Adipose tissue (tissue), 3 donors: ENCODE data around the gene ARHGAP26. TPM values are rescaled to one million over a fixed set of nuclear protein-coding genes. Genes with fewer than 3 reads are reported as not detected.

Experiments
- H3K27ac ChIP-seq: one replicate; pipeline ENCODE4 v1.5.1; 2013; ENCODE audit warnings: low read depth, low read length
- WGBS, 3 donors: extraction: QIAGEN DNeasy Blood & Tissue Kit; methylation state at CpG; one replicate each; pipeline ENCODE4 v1.1.7; 2013; 5-methylcytosine and 5-hydroxymethylcytosine counted together
- polyA plus RNA-seq, 3 donors: library from polyadenylated mRNA; stranded (reverse); fragments of 200-250 nt; gene quantifications; one replicate each; pipeline ENCODE4 v1.2.3, GENCODE V29; 2013
- donor health status: healthy with polysubstance abuse.
- donor health status: Bipolar disorder and iron deficiency.
- donor health status: healthy.

The ARHGAP26 gene
- polyA plus RNA-seq, 3 donors = 2.3 to 8.3 (median 6.5) TPM

- H3K27ac ChIP-seq = no peak overlapping the region
- WGBS, 3 donors = 71 to 85% (median 74%) methylated on average over 6 of the region's 6 CpGs
These were observed 361.8 kb downstream of the ARHGAP26 start for GRCh38 chr5:143131972-143132371.

- WGBS, 3 donors = 86 to 100% (median 90%) methylated on average over 1 of the region's 1 CpG
- H3K27ac ChIP-seq = no peak overlapping the region
These were observed 362.6 kb downstream of the ARHGAP26 start for GRCh38 chr5:143132739-143133138.

- H3K27ac ChIP-seq = no peak overlapping the region
- WGBS, 3 donors = 74 to 80% (median 79%) methylated on average over 11 of the region's 11 CpGs
These were observed 363.5 kb downstream of the ARHGAP26 start for GRCh38 chr5:143133721-143134120.

- WGBS, 3 donors = 87 to 88% (median 88%) methylated on average over 3 of the region's 3 CpGs
- H3K27ac ChIP-seq = no peak overlapping the region
These were observed 364.1 kb downstream of the ARHGAP26 start for GRCh38 chr5:143134269-143134668.

- no peak overlapping the region for H3K27ac ChIP-seq
- WGBS, 3 donors = 86 to 92% (median 91%) methylated on average over 4 of the region's 4 CpGs
These were observed 364.7 kb downstream of the ARHGAP26 start for GRCh38 chr5:143134900-143135299.

GRCh38 chr5:143135832-143136551 lies 365.8 kb downstream of the ARHGAP26 start:
- WGBS, 3 donors = 52 to 93% (median 89%) methylated on average over 5 of the region's 5 CpGs
- H3K27ac ChIP-seq = no peak overlapping the region

GRCh38 chr5:143138839-143139238 lies 368.7 kb downstream of the ARHGAP26 start:
- WGBS, 3 donors = 70 to 85% (median 71%) methylated on average over 8 of the region's 8 CpGs
- H3K27ac ChIP-seq = no peak overlapping the region

GRCh38 chr5:143139585-143139984 lies 369.4 kb downstream of the ARHGAP26 start:
- no peak overlapping the region for H3K27ac ChIP-seq
- 94 to 97% (median 94%) methylated on average over 9 of the region's 9 CpGs for WGBS, 3 donors

GRCh38 chr5:143140492-143141203 lies 370.5 kb downstream of the ARHGAP26 start:
- 52 to 90% (median 89%) methylated on average over 9 of the region's 9 CpGs for WGBS, 3 donors

GRCh38 chr5:143141652-143142051 lies 371.5 kb downstream of the ARHGAP26 start:
- no peak overlapping the region for H3K27ac ChIP-seq
- 67 to 90% (median 76%) methylated on average over 6 of the region's 6 CpGs for WGBS, 3 donors

More at GRCh38 chr5:143140492-143141203, 370.5 kb downstream of the ARHGAP26 start:
- H3K27ac ChIP-seq = no peak overlapping the region

- 57 to 74% (median 58%) methylated on average over 8 of the region's 8 CpGs for whole genome bisulfite sequencing, 3 donors
- H3K27ac ChIP-seq = no peak overlapping the region
These were observed 372.6 kb downstream of the ARHGAP26 start for GRCh38 chr5:143142596-143143435.

- no peak overlapping the region for H3K27ac ChIP-seq
- WGBS, 3 donors = 97 to 100% (median 98%) methylated on average over 3 of the region's 3 CpGs
These were observed 373.8 kb downstream of the ARHGAP26 start for GRCh38 chr5:143143973-143144372.

- 50 to 84% (median 54%) methylated on average over 9 of the region's 9 CpGs for WGBS, 3 donors
- no peak overlapping the region for H3K27ac ChIP-seq
These were observed 375.3 kb downstream of the ARHGAP26 start for GRCh38 chr5:143145243-143146160.

- H3K27ac ChIP-seq = no peak overlapping the region
These were observed 376.0 kb downstream of the ARHGAP26 start for GRCh38 chr5:143146161-143146560.

GRCh38 chr5:143147383-143147782 lies 377.2 kb downstream of the ARHGAP26 start:
- no peak overlapping the region for H3K27ac ChIP-seq
- 61 to 79% (median 71%) methylated on average over 4 of the region's 4 CpGs for WGBS, 3 donors

GRCh38 chr5:143147902-143148301 lies 377.7 kb downstream of the ARHGAP26 start:
- 44 to 85% (median 63%) methylated on average over 6 of the region's 6 CpGs for WGBS, 3 donors
- H3K27ac ChIP-seq = no peak overlapping the region

GRCh38 chr5:143148771-143149170 lies 378.6 kb downstream of the ARHGAP26 start:
- H3K27ac ChIP-seq = no peak overlapping the region
- WGBS, 3 donors = 77 to 95% (median 85%) methylated on average over 3 of the region's 3 CpGs

GRCh38 chr5:143149759-143150158 lies 379.6 kb downstream of the ARHGAP26 start:
- no peak overlapping the region for H3K27ac ChIP-seq
